ENCODE results near the gene HSH2D. TPM values are rescaled to one million over a fixed set of nuclear protein-coding genes. Genes with fewer than 3 reads are reported as not detected.
A peak's percentile ranks its signal among the peaks of the same experiment; 100 is the strongest.
"Not testable (repeated sequence)": the region's sequence is repeated elsewhere in the genome, so short reads cannot be mapped to it uniquely, and the experiment has no call there.

The HSH2D gene
- total RNA-seq, 1 experiment from 2014 or later = 10.9 TPM

- H3K4me2 ChIP-seq = no peak overlapping the region
- no peaks in the 10 kb centered on the region for H3K79me2 ChIP-seq (ENCODE audit: low read depth)
- peaks cover 29% of the 10 kb centered on the region; the same call in 1 of the 2 replicates for H3F3A ChIP-seq (ENCODE audit: insufficient read depth, low read depth)
- peaks cover 33% of the 10 kb centered on the region for H3K4me1 ChIP-seq (replicated peaks; ENCODE audit: insufficient read depth)
- ChIA-PET CTCF (no interaction called here), POLR2A (ENCODE audit: unreplicated experiment) (no interaction called here)
- H3K27me3 ChIP-seq (ENCODE audit: insufficient read depth, low read depth) = no peaks in the 10 kb centered on the region
- no peak overlapping the region for H2AFZ ChIP-seq
- BruUV-seq (replicated peaks) = no TSS peak
- no peaks in the 10 kb centered on the region for H4K20me1 ChIP-seq (ENCODE audit: insufficient read depth)
- H3K27ac ChIP-seq = no peak overlapping the region
- no peaks in the 10 kb centered on the region for H3K36me3 ChIP-seq (ENCODE audit: low read depth)
- no peaks in the 10 kb centered on the region for H3K9me2 ChIP-seq (ENCODE audit: insufficient read depth)
- TF ChIP-seq EZH2 (IDR thresholded peaks at IDR 0.05; ENCODE audit: low read depth) (no peak), CTCF (conservative IDR thresholded peaks at IDR 0.05) (no peak)
- DNase-seq = peak in 1 of 2 experiments; percentile 29
- intact Hi-C loops (cut with micrococcal nuclease; ENCODE audit: unreplicated experiment) = no loop called here
- no peak overlapping the region for H3K4me3 ChIP-seq
- H3K9me3 ChIP-seq (ENCODE audit: insufficient read depth, low read depth) = no peaks in the 10 kb centered on the region
Measured at GRCh38 chr19:16175954-16176353, 32.5 kb downstream of the HSH2D start.

GRCh38 chr19:16178866-16179265, 35.4 kb downstream of the HSH2D start:
- intact Hi-C loops (cut with micrococcal nuclease; ENCODE audit: unreplicated experiment); H2AFZ ChIP-seq; BruUV-seq (replicated peaks); H3K4me3 ChIP-seq; H3K27me3 ChIP-seq (ENCODE audit: insufficient read depth, low read depth); POLR2A ChIA-PET (ENCODE audit: unreplicated experiment); H3K27ac ChIP-seq; DNase-seq; CTCF ChIA-PET; H3K9me2 ChIP-seq (ENCODE audit: insufficient read depth); H4K20me1 ChIP-seq (ENCODE audit: insufficient read depth); H3K79me2 ChIP-seq (ENCODE audit: low read depth); H3K4me2 ChIP-seq; H3K36me3 ChIP-seq (ENCODE audit: low read depth); H3K9me3 ChIP-seq (ENCODE audit: insufficient read depth, low read depth): not testable (repeated sequence)
- peaks cover 28% of the 10 kb centered on the region for H3F3A ChIP-seq (ENCODE audit: insufficient read depth, low read depth)
- H3K4me1 ChIP-seq (replicated peaks; ENCODE audit: insufficient read depth) = peaks cover 18% of the 10 kb centered on the region

- no TSS peak for BruUV-seq (replicated peaks)
- no peak overlapping the region for H3K4me3 ChIP-seq
- H3F3A ChIP-seq (ENCODE audit: insufficient read depth, low read depth) = peaks cover 35% of the 10 kb centered on the region
- no peak overlapping the region for H2AFZ ChIP-seq
- peaks cover 23% of the 10 kb centered on the region for H3K4me1 ChIP-seq (replicated peaks; ENCODE audit: insufficient read depth)
- no peaks in the 10 kb centered on the region for H4K20me1 ChIP-seq (ENCODE audit: insufficient read depth)
- DNase-seq = peak; percentile 51 to 83
- no peaks in the 10 kb centered on the region for H3K9me3 ChIP-seq (ENCODE audit: insufficient read depth, low read depth)
- peak overlapping the region; percentile 18; the same call in 1 of the 2 replicates for H3K4me2 ChIP-seq
- intact Hi-C loops (cut with micrococcal nuclease; ENCODE audit: unreplicated experiment) = loop anchor here (2.0 to 10.0 kb wide), 2 partner anchors 38 to 246 kb away; partner anchors contain the start of genes CYP4F11 and HSH2D
- CTCF ChIA-PET = interaction anchor here (0.6 to 1.1 kb wide), 2 partner anchors 155 to 349 kb away, joined by 3 read pairs; no protein-coding TSS in a partner anchor
- H3K9me2 ChIP-seq (ENCODE audit: insufficient read depth) = no peaks in the 10 kb centered on the region
- peak overlapping the region; percentile 61 for H3K27ac ChIP-seq
- POLR2A ChIA-PET (ENCODE audit: unreplicated experiment) = interaction anchor here (0.7 kb wide), 2 partner anchors 103 to 108 kb away, joined by 3 to 14 read pairs; no protein-coding TSS in a partner anchor
- no peaks in the 10 kb centered on the region for H3K27me3 ChIP-seq (ENCODE audit: insufficient read depth, low read depth)
- TF ChIP-seq EZH2 (IDR thresholded peaks at IDR 0.05; ENCODE audit: low read depth) (no peak), CTCF (conservative IDR thresholded peaks at IDR 0.05) (no peak)
- peaks cover 4% of the 10 kb centered on the region for H3K79me2 ChIP-seq (ENCODE audit: low read depth)
- H3K36me3 ChIP-seq (ENCODE audit: low read depth) = no peaks in the 10 kb centered on the region
Measured at GRCh38 chr19:16180611-16181010, 37.1 kb downstream of the HSH2D start.

Data from PC-9 (cell line).